ENCODE results near the gene RNASE4.

Gene RNASE4

GRCh38 chr14:20746566-20746965, 62.2 kb downstream of the RNASE4 start:
- DNase-seq, result no peak

GRCh38 chr14:20748439-20748838, 64.1 kb downstream of the RNASE4 start:
- no peak for DNase-seq

GRCh38 chr14:20750194-20750593, 65.8 kb downstream of the RNASE4 start:
- DNase-seq, result no peak

Measured in amniotic stem cell (primary cell).